ENCODE measurements around the gene NT5DC2.

NT5DC2 gene

DNA sequence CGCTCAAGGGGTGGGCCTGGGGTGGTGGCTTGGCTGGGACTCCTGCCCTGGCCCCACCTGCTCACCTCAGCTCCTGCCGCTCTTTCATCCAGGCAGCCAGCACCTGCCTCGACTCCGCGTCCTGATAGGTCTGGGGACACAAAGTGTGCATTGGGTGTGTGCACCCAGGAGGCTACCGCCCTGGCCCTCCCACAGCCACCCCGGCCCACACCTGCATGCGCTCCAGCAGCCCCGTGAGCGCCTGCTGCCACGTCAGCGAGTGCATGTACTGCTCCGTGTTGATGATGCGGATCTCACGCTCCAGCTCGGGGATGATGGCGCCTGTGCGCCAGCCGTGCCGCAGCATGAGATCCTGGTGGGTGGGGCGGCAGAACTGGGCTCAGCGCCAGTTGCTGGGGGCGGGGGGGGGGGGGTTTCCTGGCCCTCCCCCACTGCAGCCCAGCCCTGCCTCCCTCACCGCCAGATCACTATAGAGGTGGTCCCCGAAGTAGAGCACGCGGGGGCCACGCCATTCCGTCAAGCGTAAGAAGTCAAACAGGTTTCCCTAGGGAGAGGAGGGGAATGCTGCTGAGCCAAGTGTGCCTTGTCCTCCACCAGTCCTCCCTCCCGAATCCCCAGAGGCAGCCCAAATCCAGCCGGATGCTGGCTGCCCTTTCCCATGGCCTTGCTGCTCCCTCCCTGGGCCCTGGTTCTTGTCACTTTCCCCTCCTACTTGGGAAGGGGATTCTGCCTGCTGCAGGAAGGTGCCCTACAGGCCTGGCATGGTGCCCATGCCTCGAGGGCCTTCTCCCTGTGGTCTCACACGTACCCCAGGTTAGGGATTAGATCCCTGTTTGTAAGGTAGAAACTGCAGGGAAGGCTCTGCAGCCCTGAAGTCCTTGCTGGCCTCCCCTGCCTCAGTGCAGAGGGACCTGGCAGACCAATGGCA is 8.6 kb downstream of the NT5DC2 start:
- no peak for DNase-seq

- DNase-seq: no peak
Measured at GRCh38 chr3:52524258-52524751, 9.4 kb downstream of the NT5DC2 start.

GRCh38 chr3:52523386-52524257 is 10.0 kb downstream of the NT5DC2 start:
- DNase-seq: no peak

DNA sequence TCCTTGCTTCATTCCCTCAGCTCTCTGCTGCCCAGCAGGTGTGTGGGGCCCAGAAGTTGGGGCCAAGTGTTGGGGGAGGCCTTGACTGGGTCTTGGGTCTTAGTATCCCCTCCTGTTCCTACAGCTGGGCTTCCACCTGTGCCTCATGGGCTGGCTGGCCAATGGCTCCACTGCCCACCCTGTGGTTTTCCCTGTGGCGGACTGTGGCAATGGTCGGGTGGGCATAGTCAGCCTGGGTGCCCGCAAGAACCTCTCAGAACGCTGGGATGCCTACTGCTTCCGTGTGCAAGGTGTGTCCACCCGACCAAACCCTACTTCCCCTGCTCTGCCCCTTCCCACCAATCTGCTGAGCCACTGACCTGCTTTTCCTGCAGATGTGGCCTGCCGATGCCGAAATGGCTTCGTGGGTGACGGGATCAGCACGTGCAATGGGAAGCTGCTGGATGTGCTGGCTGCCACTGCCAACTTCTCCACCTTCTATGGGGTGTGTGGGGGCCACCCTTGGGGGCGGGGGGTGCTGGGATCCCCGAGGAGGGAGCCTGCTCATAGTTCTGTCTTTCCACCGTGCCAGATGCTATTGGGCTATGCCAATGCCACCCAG is 10.9 kb downstream of the NT5DC2 start:
- DNase-seq: no peak

DNA sequence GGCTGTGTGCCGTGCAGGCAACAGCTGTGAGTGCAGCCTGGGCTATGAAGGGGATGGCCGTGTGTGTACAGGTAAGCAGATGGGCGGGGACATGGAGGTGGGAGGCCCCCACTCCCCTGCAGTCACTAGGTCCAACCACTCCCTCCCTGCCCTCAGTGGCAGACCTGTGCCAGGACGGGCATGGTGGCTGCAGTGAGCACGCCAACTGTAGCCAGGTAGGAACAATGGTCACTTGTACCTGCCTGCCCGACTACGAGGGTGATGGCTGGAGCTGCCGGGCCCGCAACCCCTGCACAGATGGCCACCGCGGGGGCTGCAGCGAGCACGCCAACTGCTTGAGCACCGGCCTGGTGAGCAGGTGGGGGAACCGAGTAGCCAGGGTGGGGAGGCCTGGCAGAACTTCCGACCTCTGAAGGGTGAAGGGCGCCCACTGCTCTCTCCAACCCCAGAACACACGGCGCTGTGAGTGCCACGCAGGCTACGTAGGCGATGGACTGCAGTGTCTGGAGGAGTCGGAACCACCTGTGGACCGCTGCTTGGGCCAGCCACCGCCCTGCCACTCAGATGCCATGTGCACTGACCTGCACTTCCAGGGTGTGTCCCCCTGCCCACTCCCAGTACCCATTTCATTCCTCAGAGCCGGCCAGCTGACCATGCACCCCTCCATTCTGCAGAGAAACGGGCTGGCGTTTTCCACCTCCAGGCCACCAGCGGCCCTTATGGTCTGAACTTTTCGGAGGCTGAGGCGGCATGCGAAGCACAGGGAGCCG is 11.6 kb downstream of the NT5DC2 start:
- DNase-seq: no peak

GRCh38 chr3:52521488-52521824 is 12.2 kb downstream of the NT5DC2 start:
- DNase-seq: no peak

- DNase-seq: no peak
Measured at GRCh38 chr3:52520716-52521487, 12.8 kb downstream of the NT5DC2 start.

DNA sequence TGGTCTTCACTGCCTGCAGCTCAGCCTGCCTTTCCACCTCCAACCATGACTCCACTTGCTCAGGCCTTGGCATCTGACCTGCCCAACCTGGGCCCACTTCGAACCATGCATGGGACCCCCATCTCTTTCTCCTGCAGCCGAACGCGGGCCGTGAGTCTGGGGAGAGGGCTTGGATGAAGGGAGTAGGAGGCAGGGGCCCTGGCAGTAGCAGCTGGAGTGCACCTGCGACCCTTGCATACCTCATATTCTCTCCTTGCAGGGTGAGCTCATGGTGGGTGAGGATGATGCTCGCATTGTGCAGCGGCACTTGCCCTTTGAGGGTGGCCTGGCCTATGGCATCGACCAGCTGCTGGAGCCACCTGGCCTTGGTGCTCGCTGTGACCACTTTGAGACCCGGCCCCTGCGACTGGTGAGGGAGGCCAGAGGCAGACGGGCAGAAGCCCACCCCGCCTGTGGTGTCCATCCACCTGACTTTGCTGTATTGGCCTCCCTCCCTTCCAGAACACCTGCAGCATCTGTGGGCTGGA is 13.5 kb downstream of the NT5DC2 start:
- no peak for DNase-seq

- DNase-seq: no peak
Measured at GRCh38 chr3:52519445-52520140, 14.1 kb downstream of the NT5DC2 start.

- no peak for DNase-seq
Measured at GRCh38 chr3:52518723-52519444, 14.8 kb downstream of the NT5DC2 start.

GRCh38 chr3:52517796-52518722 is 15.6 kb downstream of the NT5DC2 start:
- no peak for DNase-seq

DNA sequence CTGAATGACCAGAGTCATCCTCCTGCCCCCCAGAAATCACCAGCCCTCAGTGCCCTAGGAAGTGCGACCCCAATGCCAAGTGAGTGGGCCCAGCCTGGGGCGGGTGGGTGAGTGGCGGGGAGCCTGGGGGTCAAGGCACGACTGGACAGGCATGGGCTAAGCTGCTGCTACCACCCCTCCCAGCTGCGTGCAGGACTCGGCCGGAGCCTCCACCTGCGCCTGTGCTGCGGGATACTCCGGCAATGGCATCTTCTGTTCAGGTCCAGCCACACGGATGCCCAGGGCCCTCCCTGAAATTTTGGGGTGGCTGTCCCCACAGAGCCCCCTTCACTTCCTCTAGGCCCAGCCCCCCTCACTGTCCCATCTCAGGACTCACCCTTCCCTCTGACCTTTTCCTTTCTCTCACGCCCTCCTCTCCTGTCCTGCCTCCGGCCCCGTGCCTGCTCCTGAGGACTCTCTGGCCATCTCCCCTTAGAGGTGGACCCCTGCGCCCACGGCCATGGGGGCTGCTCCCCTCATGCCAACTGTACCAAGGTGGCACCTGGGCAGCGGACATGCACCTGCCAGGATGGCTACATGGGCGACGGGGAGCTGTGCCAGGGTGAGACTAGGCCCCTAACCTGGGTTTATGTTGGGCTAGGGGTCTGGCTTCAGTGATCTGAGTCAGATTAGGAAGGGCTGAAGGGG is 17.0 kb downstream of the NT5DC2 start:
- DNase-seq: no peak

- DNase-seq: no peak
Measured at GRCh38 chr3:52515192-52515591, 18.5 kb downstream of the NT5DC2 start.

DNA sequence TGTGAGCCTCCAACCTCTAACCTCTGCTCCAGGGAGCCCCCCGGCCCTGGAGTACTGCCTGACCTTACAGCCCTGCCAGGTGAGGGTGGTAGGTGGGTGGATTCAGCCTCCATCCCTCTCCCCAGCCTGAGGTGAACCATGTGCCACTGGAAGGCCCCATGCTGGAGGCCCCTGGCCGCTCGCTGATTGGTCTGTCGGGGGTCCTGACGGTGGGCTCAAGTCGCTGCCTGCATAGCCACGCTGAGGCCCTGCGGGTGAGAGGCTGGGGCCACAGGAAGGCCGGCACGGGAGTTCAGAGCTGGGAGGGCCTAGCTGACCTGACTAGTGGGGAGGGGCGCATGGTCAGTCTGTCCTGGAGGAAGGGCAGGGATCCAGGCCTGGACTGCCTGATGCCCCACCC is 19.1 kb downstream of the NT5DC2 start:
- no peak for DNase-seq

GRCh38 chr3:52513281-52513680 is 20.4 kb downstream of the NT5DC2 start:
- DNase-seq: no peak

DNA sequence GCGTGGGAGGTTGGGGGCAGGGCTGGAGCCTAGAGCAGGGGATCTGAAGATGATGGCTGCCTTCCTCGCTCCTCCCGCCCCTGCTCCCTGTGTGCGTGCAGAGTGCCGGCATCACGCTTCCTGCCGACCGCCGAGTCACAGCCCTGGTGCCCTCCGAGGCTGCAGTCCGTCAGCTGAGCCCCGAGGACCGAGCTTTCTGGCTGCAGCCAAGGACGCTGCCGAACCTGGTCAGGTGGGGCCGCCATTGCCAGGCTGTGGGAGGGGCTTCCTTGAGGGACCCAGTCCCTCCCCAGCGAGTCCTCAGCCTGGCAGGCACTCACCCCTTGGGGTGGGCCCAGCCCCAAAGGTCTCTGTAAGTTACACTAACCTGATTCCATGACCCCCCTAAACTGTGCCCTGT is 20.9 kb downstream of the NT5DC2 start:
- DNase-seq: no peak

DNA sequence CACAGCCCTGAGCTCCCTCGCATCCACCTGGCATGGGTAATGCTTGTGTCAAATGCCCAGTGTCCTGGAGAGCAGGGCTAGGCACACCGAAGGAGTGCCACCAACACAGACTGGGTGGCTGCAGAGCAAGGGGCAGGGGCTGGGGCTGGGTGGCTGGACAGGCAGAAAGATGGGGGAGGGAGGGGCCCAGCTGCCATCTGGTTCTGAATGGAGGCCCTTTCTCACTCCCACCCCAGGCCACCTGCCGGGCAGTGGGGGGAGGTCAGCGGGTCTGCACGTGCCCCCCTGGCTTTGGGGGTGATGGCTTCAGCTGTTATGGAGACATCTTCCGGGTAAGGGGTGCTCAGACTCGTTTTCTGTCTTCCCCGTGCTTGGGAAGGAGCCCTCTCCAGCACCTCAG is 21.6 kb downstream of the NT5DC2 start:
- no peak for DNase-seq

DNA sequence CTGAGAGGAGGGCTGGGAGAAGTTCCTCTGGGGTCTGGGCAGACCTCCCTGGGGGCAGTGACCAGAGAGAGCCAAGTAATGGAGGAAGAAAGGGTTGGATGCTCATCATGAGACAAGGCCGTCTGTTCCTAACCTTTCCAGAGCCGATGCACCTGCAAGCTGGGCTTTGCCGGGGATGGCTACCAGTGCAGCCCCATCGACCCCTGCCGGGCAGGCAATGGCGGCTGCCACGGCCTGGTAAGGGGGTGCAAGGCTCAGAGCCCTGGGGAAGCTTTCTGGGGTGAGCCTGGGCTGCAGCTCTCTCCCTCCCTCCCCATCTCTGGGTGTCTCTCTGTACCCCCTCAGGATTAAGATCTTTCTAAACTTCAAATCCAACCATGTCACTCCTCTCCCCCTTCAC is 22.1 kb downstream of the NT5DC2 start:
- DNase-seq: no peak
